HL-60/S4 treated with phorbol 12-myristate 13-acetate at 8.2 ng/mL for 4 days and 3 days (cell line): ENCODE data around the gene ARNT2.

Experiments
- in situ Hi-C: fragments of 300-500 bp; cut with MboI; formaldehyde crosslinking; loops from 2 replicates; pipeline ENCODE4 v1.15.0; 2022; ENCODE audit warnings: low sequenced_read_pairs

ARNT2 gene

GRCh38 chr15:80569656-80570055, 165.5 kb downstream of the ARNT2 start:
- in situ Hi-C loops, result no loop called here

- in situ Hi-C loops, result no loop called here
These were observed 166.4 kb downstream of the ARNT2 start for GRCh38 chr15:80570553-80570952.

- in situ Hi-C loops, result no loop called here
These were observed 168.2 kb downstream of the ARNT2 start for GRCh38 chr15:80572337-80572736.

DNA sequence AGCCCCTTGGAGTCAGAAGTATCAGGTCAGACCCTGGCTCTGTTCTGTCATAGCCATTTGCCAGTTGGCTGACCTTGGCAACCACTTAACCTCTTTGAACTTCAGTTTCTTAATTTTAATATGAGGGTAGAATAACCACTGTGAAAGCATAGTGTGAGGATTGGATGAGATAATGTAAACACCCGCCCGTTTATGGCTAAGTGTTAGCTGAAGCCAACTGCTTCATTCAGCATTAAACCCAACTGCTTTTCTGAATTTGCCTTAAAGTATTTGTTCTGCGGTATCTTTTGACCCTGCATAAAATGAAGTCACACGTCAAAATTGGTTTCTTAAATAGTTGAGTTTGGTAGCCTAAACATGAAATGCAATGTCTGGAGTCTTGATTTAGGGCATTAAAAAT, 169.4 kb downstream of the ARNT2 start:
- in situ Hi-C loops, result no loop called here

DNA sequence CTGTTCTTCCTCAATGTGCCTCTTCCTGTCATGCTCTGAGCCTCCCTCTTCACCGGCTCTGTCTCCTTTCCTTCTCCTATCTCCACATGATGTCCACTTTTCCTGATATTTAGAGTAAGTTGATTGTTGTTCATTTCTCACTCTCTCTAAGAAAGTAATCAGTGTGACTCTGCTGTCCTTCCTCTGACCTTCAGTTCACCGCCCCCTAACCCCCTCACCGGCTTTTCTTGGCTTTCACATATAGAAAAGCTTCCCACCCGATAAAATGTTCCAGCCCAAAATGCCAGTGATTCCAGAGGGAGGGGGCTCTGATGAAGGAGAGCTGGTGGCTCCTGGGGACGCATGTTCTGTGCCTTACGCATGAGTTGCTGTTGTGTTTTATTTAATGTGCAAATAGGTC, 170.4 kb downstream of the ARNT2 start:
- in situ Hi-C loops, result no loop called here

GRCh38 chr15:80576519-80577090, 172.4 kb downstream of the ARNT2 start:
- in situ Hi-C loops, result no loop called here

DNA sequence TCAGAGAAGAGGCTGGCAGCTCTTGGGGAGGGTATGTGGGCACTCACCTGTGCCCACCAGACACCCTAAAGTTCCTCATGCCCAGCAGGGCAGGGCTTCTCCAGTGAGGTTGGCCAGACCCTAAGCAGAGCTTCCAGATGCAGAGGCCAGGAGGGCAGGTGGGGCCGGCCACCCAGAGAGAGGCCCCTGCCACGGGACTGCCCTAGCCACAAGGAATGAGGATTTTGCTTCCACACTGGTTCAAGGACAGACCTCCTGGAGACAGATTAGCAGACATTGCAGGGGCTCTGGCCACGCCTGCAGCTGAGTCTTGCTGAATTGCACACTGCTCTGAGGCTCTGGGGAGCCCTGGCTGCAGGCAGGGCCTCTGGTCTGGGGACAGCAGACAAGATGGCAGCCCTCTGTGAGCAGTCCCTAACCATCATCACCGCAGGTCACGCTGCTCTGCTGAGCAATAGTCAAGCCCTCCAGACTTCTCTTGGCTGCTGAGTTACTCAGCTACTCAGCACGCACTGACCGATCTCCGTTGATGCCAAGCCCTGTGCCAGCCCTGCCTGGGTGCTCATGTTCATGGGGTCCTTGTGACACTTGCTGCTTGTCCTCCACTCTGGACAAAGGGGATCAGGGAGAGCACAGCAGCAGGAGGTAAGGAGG, 173.5 kb downstream of the ARNT2 start:
- in situ Hi-C loops, result no loop called here

- in situ Hi-C loops, result no loop called here
These were observed 174.0 kb downstream of the ARNT2 start for GRCh38 chr15:80578206-80578595.

- in situ Hi-C loops, result no loop called here
These were observed 174.7 kb downstream of the ARNT2 start for GRCh38 chr15:80578871-80579270.

- in situ Hi-C loops, result no loop called here
These were observed 175.4 kb downstream of the ARNT2 start for GRCh38 chr15:80579611-80580010.

DNA sequence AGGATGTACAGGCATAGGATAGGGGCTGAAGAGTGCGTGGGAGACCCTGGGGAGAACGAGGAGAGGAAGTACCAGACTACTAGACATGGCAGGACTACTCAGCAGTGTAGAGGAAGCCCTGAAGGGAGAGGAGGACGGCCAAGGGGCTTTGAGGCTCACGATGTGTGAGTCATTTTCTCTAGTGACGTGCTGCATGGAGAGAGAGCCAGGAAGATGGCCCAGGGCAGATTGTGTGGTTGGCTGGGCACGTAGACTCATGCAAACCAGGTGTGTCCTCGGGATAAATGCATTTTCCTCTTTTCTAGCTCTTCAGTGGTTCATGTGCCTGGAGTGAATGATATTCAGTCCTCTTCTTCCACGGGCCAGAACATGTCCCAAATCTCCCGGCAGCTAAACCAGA, 175.9 kb downstream of the ARNT2 start:
- in situ Hi-C loops, result no loop called here

DNA sequence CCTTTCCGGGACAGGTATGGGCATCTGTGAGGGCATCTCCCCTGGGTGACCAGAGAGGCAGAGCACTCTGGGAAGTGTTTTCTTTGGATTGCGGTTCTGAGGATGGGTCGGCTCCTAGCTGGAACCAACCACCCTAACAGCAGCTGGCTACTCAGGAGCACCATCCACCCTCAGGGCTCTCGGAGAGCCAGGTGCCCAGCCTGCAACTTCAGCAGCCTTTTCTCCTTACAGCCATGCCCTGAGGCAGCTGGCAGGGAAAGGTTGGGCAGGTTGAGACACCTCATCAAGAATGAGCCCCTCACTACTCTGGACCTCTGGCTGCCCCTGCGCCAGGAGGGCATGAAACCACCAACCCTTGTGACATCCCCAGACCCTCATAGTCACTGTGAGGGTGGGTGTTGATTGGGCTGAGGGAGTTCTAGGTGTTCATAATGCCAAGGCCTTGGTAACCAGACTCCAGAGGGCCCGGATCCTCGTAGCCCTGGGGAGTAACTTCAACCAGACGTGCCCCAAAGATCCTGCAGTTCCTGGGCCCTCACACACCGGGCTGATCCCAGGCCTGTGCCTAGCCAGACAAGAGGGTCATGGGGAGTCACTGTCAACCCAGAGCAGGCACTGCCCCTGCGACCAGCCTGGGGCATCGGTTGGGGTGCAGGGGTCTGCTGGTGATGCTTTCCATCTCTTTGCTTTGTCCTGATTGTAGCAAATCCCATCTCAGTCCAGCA, 176.5 kb downstream of the ARNT2 start:
- in situ Hi-C loops, result no loop called here

GRCh38 chr15:80581976-80582375, 177.8 kb downstream of the ARNT2 start:
- in situ Hi-C loops, result no loop called here

GRCh38 chr15:80582816-80583423, 178.7 kb downstream of the ARNT2 start:
- in situ Hi-C loops, result no loop called here

GRCh38 chr15:80584561-80584964, 180.4 kb downstream of the ARNT2 start:
- in situ Hi-C loops, result no loop called here

GRCh38 chr15:80584973-80585525, 180.9 kb downstream of the ARNT2 start:
- in situ Hi-C loops, result no loop called here

DNA sequence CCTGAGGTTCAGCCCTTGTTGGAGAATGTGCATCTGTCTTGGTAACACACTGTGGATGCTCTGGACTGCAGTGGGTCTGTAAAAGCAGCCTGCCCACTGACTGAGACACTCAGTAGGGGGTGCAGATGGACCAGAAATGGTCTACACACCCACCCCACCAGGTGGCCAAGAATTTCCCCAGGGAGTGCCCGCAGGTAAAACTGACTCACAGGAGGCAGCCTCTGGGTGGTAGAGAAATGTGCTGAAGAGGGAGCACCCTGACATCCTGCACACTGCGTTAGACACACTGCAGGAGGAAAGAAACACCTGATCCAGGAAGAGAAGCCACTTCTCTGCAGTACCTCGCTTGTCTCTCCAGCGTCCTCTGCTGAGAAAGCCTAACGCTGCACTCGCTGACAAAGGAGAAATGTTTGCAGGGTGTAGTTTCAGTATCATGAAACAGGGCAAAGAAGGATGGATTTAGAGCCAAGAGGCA, 181.4 kb downstream of the ARNT2 start:
- in situ Hi-C loops, result no loop called here

- in situ Hi-C loops, result no loop called here
These were observed 182.0 kb downstream of the ARNT2 start for GRCh38 chr15:80586161-80586560.

GRCh38 chr15:80587007-80587406, 182.8 kb downstream of the ARNT2 start:
- in situ Hi-C loops, result no loop called here

DNA sequence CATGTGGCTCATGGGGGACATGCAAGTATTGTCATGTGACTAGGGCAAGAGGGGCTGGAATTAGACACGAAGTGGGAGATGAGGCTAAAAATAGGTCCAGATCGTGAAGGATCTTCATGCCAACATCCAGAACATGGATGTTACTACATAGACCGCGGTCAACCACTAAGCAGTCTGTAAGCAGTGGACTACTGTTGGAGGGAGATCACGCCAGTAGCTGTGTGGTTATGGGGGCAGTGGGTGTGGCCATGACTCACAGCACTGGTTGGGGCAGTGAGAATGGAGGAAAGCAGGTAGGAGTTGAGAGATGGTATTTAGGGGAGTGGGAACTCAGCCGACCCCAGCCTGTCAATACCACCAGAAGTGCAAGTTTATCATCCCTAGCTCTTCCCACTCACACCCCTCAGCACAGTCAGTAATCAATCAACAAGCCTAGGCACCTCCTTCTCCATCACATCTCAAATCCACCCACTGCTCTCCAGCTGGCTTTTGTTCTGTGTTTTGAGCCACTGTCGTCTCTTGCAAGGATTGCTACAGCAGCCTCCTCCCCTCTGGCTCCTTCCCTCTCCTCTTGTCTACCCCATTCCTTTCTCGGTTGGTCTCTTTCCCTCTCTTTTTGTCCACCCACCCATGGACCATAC, 183.8 kb downstream of the ARNT2 start:
- in situ Hi-C loops, result no loop called here

- in situ Hi-C loops, result no loop called here
These were observed 184.6 kb downstream of the ARNT2 start for GRCh38 chr15:80588801-80589200.
